Measurements from ENCODE around the gene PMEPA1.

DNA sequence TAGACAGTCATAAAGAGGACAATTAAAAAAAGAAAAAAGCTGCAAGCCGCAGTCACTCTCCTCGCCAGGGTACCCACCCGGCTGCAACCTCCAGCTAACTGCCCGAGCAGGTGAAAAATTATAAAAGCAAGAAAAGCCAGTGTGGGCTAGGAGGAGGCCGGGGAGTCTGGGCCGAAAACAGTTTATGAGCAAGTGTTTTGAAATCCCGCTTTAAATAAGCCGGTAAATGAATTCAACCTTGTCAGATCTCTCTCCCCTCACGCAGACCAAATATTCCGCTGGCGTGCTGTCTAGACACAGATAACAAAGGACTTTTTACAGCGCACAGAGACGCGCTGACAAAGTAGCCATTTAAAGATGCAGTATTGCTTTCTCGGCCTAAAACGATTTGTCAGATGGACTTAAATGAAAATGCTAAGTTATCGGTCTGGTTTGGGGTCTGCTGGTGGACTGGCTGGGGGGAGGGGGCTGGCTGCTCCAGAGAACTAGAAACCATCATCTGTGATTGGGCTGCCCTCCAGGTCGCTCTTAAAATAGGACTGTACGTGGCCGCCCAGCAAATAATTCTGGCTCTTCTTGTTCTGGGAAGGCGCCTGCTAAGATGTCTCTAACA is 24.6 kb downstream of the PMEPA1 start:
- TF ChIP-seq, protein P1, sequence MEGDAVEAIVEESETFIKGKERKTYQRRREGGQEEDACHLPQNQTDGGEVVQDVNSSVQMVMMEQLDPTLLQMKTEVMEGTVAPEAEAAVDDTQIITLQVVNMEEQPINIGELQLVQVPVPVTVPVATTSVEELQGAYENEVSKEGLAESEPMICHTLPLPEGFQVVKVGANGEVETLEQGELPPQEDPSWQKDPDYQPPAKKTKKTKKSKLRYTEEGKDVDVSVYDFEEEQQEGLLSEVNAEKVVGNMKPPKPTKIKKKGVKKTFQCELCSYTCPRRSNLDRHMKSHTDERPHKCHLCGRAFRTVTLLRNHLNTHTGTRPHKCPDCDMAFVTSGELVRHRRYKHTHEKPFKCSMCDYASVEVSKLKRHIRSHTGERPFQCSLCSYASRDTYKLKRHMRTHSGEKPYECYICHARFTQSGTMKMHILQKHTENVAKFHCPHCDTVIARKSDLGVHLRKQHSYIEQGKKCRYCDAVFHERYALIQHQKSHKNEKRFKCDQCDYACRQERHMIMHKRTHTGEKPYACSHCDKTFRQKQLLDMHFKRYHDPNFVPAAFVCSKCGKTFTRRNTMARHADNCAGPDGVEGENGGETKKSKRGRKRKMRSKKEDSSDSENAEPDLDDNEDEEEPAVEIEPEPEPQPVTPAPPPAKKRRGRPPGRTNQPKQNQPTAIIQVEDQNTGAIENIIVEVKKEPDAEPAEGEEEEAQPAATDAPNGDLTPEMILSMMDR (IDR thresholded peaks at IDR 0.05), result no peak
- TF ChIP-seq POLR2AphosphoS5 (IDR thresholded peaks at IDR 0.05) (no peak), POLR2A (IDR thresholded peaks at IDR 0.05) (no peak), EP300 (IDR thresholded peaks at IDR 0.05) (no peak)
